CD14-positive monocyte (primary cell): ENCODE data around the gene ACTR2. TPM values are rescaled to one million over a fixed set of nuclear protein-coding genes. Genes with fewer than 3 reads are reported as not detected.
A peak's percentile ranks its signal among the peaks of the same experiment; 100 is the strongest.

Experiments
- DNase-seq, 3 donors: peaks; one replicate each; pipeline ENCODE4 v3.0.0-alpha.2; 2011 to 2022
- H2AFZ ChIP-seq: 2 replicates; pipeline ENCODE4 v1.6.0; 2012; ENCODE audit warnings: mild to moderate bottlenecking, low read depth, low read length, inconsistent platforms; ENCODE audit not compliant: insufficient read depth, poor library complexity, severe bottlenecking
- H3K27ac ChIP-seq, 2 donors: 1 replicate in 1 of 2; 2 replicates in 1 of 2; pipeline ENCODE4 v1.5.1; 2012 to 2013; ENCODE audit warnings: low read length in 2 of 2, control low read depth in 1 of 2, inconsistent platforms in 1 of 2, low read depth in 1 of 2, mild to moderate bottlenecking in 1 of 2
- H3K27me3 ChIP-seq, 2 donors: one replicate each; pipeline versions ENCODE4 v1.6.0 to v1.6.1; 2011 to 2013; ENCODE audit warnings: low read length in 2 of 2; ENCODE audit not compliant: control insufficient read depth in 2 of 2, insufficient read depth in 2 of 2
- H3K36me3 ChIP-seq, 2 donors: replicated peaks in 1 of 2; 1 replicate in 1 of 2; 2 replicates in 1 of 2; pipeline versions ENCODE4 v1.5.1 to v1.6.1; 2012 to 2013; ENCODE audit warnings: low read length in 2 of 2, control low read depth in 1 of 2, inconsistent platforms in 1 of 2, mild to moderate bottlenecking in 1 of 2; ENCODE audit not compliant: insufficient read depth in 2 of 2, control insufficient read depth in 1 of 2
- H3K4me1 ChIP-seq, 2 donors: 1 replicate in 1 of 2; 2 replicates in 1 of 2; pipeline versions ENCODE4 v1.5.1 to v1.6.1; 2012 to 2013; ENCODE audit warnings: low read length in 2 of 2, control low read depth in 1 of 2, inconsistent platforms in 1 of 2, mild to moderate bottlenecking in 1 of 2, moderate library complexity in 1 of 2; ENCODE audit not compliant: insufficient read depth in 2 of 2, control insufficient read depth in 1 of 2
- H3K4me2 ChIP-seq: replicated peaks from 2 replicates; pipeline ENCODE3; 2012; ENCODE audit warnings: low read length, moderate library complexity, mild to moderate bottlenecking; ENCODE audit not compliant: poor library complexity, severe bottlenecking; ENCODE audit errors: extremely low read depth
- H3K4me3 ChIP-seq, 3 experiments: fragments of 200-600 bp in 1 of 3; sonication (generic) in 1 of 3; replicated peaks in 1 of 3; 1 replicate in 2 of 3; 2 replicates in 1 of 3; pipeline ENCODE4 v1.5.1; 2011 to 2013; ENCODE audit warnings: low read length in 3 of 3, mild to moderate bottlenecking in 3 of 3, control low read depth in 2 of 3, low read depth in 2 of 3, inconsistent platforms in 1 of 3, moderate library complexity in 1 of 3
- H3K79me2 ChIP-seq: 2 replicates; pipeline ENCODE4 v1.6.0; 2012; ENCODE audit warnings: mild to moderate bottlenecking, control low read depth, inconsistent platforms, low read length, moderate library complexity; ENCODE audit not compliant: insufficient read depth
- H3K9ac ChIP-seq: 2 replicates; pipeline ENCODE4 v1.6.0; 2017; ENCODE audit warnings: low read length, mild to moderate bottlenecking; ENCODE audit not compliant: insufficient read depth, poor library complexity, severe bottlenecking
- H3K9me3 ChIP-seq, 2 donors: replicated peaks in 1 of 2; 1 replicate in 1 of 2; 2 replicates in 1 of 2; pipeline versions ENCODE4 v1.5.1 to v1.6.1; 2012 to 2013; ENCODE audit warnings: low read length in 2 of 2, control low read depth in 1 of 2; ENCODE audit not compliant: control insufficient read depth in 1 of 2, insufficient read depth in 1 of 2
- H4K20me1 ChIP-seq: 2 replicates; pipeline ENCODE4 v1.6.0; 2012; ENCODE audit warnings: mild to moderate bottlenecking, low read length, control low read depth, moderate library complexity; ENCODE audit not compliant: insufficient read depth
- H3K27ac Mint-ChIP-seq, 7 donors: one replicate each; pipeline ENCODE4 v1.8.0; 2020; ENCODE audit warnings: mild to moderate bottlenecking in 7 of 7, mixed read lengths in 7 of 7, moderate library complexity in 6 of 7, inconsistent platforms in 2 of 7
- H3K27me3 Mint-ChIP-seq, 3 donors: one replicate each; pipeline ENCODE4 v1.8.0; 2021 to 2022; ENCODE audit warnings: low read depth in 3 of 3, mild to moderate bottlenecking in 3 of 3, mixed read lengths in 3 of 3, moderate library complexity in 3 of 3, inconsistent platforms in 1 of 3
- H3K36me3 Mint-ChIP-seq, 2 donors: one replicate each; pipeline ENCODE4 v1.8.0; 2020; ENCODE audit warnings: mixed read lengths in 2 of 2, inconsistent platforms in 1 of 2, mild to moderate bottlenecking in 1 of 2
- H3K4me1 Mint-ChIP-seq: one replicate; pipeline ENCODE4 v1.8.0; 2020; ENCODE audit warnings: mild to moderate bottlenecking, mixed read lengths
- H3K4me3 Mint-ChIP-seq, 2 donors: one replicate each; pipeline ENCODE4 v1.8.0; 2020; ENCODE audit warnings: mild to moderate bottlenecking in 2 of 2, mixed read lengths in 2 of 2, moderate library complexity in 1 of 2
- H3K9me3 Mint-ChIP-seq, 7 donors: one replicate each; pipeline ENCODE4 v1.8.0; 2020 to 2022; ENCODE audit warnings: mixed read lengths in 7 of 7, mild to moderate bottlenecking in 6 of 7, moderate library complexity in 6 of 7, inconsistent platforms in 2 of 7
- WGBS: methylation state at CpG from one replicate; pipeline ENCODE4 v1.1.5; 2013; ENCODE audit warnings: missing lambda C conversion rate; ENCODE audit not compliant: insufficient coverage; 5-methylcytosine and 5-hydroxymethylcytosine counted together
- intact Hi-C, 2 donors: fragments of 100-400 bp; cut with micrococcal nuclease; formaldehyde crosslinking; loops; one replicate each; pipeline versions ENCODE4 v1.15.0 to v1.15.1; 2023
- polyA plus RNA-seq, 3 donors: library from polyadenylated mRNA; depleted of rRNA in 1 of 3; unstranded in 2 of 3; stranded (reverse) in 1 of 3; fragments of 300-500 nt in 2 of 3; fragments of >200 nt in 1 of 3; fragmentation: Illumina TruSeq in 2 of 3; gene quantifications; 1 replicate in 2 of 3; 2 replicates in 1 of 3; pipeline ENCODE4 v1.2.3, GENCODE V29; 2012 to 2021
- TF ChIP-seq, protein P1 (sequence below): fragments of 200-600 bp; IDR thresholded peaks from one replicate; pipeline ENCODE4 v1.8.0; 2022; ENCODE audit warnings: antibody characterized with exemption, mild to moderate bottlenecking

Gene ACTR2
- polyA plus RNA-seq, 3 donors = 88.7 to 560 (median 342) TPM

DNA sequence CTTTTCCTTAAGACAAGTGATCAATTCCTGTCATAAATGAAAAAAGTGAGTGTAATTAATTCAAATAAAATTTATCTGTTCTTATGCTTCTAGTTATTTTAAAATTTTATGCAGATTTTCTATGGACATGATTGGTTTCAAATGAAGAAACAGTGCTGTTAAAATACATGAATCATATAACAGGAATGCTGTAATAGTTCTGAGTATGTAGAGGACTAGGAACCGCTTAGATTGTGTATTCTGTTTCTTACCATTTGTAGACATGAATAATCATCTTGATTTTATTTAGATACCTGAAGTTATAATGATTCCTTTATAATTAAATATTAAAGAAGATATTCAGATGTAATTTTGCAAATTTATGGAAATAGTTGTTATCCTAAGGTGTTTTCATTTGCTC, 3.5 kb downstream of the ACTR2 start:
- H3K4me1 ChIP-seq = peaks cover 54 to 82% of the 10 kb centered on the region in 2 donors
- H3K79me2 ChIP-seq = peaks cover 98% of the 10 kb centered on the region
- peaks cover 8 to 23% of the 10 kb centered on the region in 2 donors for H3K36me3 ChIP-seq
- H3K4me3 ChIP-seq = peak overlapping the region in 1 of 3 experiments; percentile 36
- Mint-ChIP-seq H3K27me3 (peaks cover 0 to 4% (median 0%) of the 10 kb centered on the region in 3 donors), H3K4me3 (no peak overlapping the region), H3K27ac (peak overlapping the region in 5 of 7 donors; percentile 63 to 94 (median 89)), H3K4me1 (peaks cover 54% of the 10 kb centered on the region), H3K9me3 (peaks cover 0 to 2% (median 0%) of the 10 kb centered on the region in 7 donors), H3K36me3 (peaks cover 17 to 34% of the 10 kb centered on the region in 2 donors)
- H3K27ac ChIP-seq = peak overlapping the region; percentile 59 to 84
- no peak overlapping the region for H3K9ac ChIP-seq
- H3K9me3 ChIP-seq = no peaks in the 10 kb centered on the region
- intact Hi-C loops = no loop called here
- TF ChIP-seq, protein P1, sequence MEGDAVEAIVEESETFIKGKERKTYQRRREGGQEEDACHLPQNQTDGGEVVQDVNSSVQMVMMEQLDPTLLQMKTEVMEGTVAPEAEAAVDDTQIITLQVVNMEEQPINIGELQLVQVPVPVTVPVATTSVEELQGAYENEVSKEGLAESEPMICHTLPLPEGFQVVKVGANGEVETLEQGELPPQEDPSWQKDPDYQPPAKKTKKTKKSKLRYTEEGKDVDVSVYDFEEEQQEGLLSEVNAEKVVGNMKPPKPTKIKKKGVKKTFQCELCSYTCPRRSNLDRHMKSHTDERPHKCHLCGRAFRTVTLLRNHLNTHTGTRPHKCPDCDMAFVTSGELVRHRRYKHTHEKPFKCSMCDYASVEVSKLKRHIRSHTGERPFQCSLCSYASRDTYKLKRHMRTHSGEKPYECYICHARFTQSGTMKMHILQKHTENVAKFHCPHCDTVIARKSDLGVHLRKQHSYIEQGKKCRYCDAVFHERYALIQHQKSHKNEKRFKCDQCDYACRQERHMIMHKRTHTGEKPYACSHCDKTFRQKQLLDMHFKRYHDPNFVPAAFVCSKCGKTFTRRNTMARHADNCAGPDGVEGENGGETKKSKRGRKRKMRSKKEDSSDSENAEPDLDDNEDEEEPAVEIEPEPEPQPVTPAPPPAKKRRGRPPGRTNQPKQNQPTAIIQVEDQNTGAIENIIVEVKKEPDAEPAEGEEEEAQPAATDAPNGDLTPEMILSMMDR = no peak
- peak overlapping the region; percentile 73 for H3K4me2 ChIP-seq
- no CpG with 5 or more reads among the region's 1 CpG for WGBS
- H3K27me3 ChIP-seq = no peaks in the 10 kb centered on the region
- no peak overlapping the region for H2AFZ ChIP-seq
- peak in 1 of 3 donors; percentile 14 for DNase-seq
- H4K20me1 ChIP-seq = peaks cover 74% of the 10 kb centered on the region

DNA sequence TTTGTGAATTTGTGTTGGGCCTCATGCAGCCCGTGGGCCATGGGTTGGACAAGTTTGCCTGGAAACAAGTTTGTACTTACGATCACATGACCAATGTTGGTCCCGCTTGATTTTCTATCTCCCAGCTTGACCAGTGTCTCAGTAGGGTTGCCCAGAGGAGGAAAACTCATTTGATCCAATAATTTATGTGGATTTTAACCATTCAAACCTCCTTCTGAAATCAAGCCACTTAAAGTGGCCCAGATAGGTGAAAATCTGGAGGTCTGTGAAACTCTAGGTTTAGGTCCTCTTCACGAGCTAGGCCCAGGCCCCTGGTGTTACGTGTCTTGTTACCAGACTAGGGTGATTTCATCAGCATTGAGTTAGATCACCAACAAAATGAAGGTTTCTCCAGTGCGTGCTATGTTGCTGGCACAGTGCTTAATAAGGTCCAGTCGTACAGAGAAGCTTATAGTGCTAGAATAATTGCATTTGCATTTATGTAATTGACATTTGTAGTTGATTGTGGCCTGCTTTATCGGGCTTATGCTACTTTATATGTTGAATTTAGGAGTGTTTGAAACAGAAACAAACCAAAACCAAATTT, 4.4 kb downstream of the ACTR2 start:
- peak overlapping the region; percentile 82 to 94 (median 89) for H3K27ac Mint-ChIP-seq
- H3K36me3 Mint-ChIP-seq = peaks cover 17 to 40% of the 10 kb centered on the region in 2 donors
- peaks cover 98% of the 10 kb centered on the region for H3K79me2 ChIP-seq
- H3K27ac ChIP-seq = peak overlapping the region; percentile 59 to 84
- TF ChIP-seq, protein P1 = no peak
- peak overlapping the region in 1 of 3 experiments; percentile 27 for H3K4me3 ChIP-seq
- 37% methylated on average over 4 of the region's 8 CpGs for WGBS
- no peak overlapping the region for H2AFZ ChIP-seq
- peaks cover 52% of the 10 kb centered on the region for H3K4me1 Mint-ChIP-seq
- H3K9ac ChIP-seq = no peak overlapping the region
- H3K4me3 Mint-ChIP-seq = peak overlapping the region; percentile 37 to 53
- no peaks in the 10 kb centered on the region for H3K9me3 ChIP-seq
- peaks cover 0 to 4% (median 0%) of the 10 kb centered on the region in 3 donors for H3K27me3 Mint-ChIP-seq
- intact Hi-C loops = no loop called here
- H3K36me3 ChIP-seq = peaks cover 8 to 30% of the 10 kb centered on the region in 2 donors
- peaks cover 83% of the 10 kb centered on the region for H4K20me1 ChIP-seq
- H3K27me3 ChIP-seq = no peaks in the 10 kb centered on the region
- peak overlapping the region; percentile 73 for H3K4me2 ChIP-seq
- H3K9me3 Mint-ChIP-seq = peaks cover 0 to 2% (median 0%) of the 10 kb centered on the region in 7 donors
- peaks cover 49 to 74% of the 10 kb centered on the region in 2 donors for H3K4me1 ChIP-seq
- peak; percentile 58 to 70 (median 68) for DNase-seq
